OCI-LY7 (cell line): ENCODE measurements around the gene RDH5. TPM values are rescaled to one million over a fixed set of nuclear protein-coding genes. Genes with fewer than 3 reads are reported as not detected.

Experiments used
- BruUV-seq: library from RNA; stranded (reverse); fragments of 400-500 nt; replicated peaks from 2 replicates; lab custom pipeline; 2021; lab: Mats Ljungman, UMichigan
- CTCF ChIA-PET: fragments of 300-600 bp; sonication (Branson Sonifier 250); formaldehyde crosslinking; loops from one replicate; lab custom pipeline; 2022; ENCODE audit warnings: antibody characterized with exemption; ENCODE audit not compliant: unreplicated experiment; lab: Charles Lee
- POLR2A ChIA-PET: fragments of 300-600 bp; sonication (Branson Sonifier 250); formaldehyde crosslinking; loops from one replicate; lab custom pipeline; 2022; ENCODE audit warnings: antibody characterized with exemption; lab: Charles Lee
- DNase-seq: peaks from one replicate; pipeline ENCODE4 v3.0.0-alpha.2; 2015; ENCODE audit warnings: low spot score
- H2AFZ ChIP-seq: fragments of 200-600 bp; sonication (generic), shearing (Covaris generic); 2 replicates; pipeline ENCODE4 v1.6.1; 2014; ENCODE audit warnings: mild to moderate bottlenecking, antibody characterized with exemption, low read length, moderate library complexity
- H3K27ac ChIP-seq: fragments of 200-600 bp; sonication (generic); 2 replicates; pipeline ENCODE4 v1.5.1; 2014; ENCODE audit warnings: mixed run types, low read depth, mild to moderate bottlenecking, moderate library complexity, low read length, inconsistent platforms; ENCODE audit not compliant: poor library complexity, severe bottlenecking
- H3K36me3 ChIP-seq: fragments of 200-600 bp; sonication (generic); 2 replicates; pipeline ENCODE4 v1.6.1; 2014; ENCODE audit warnings: mild to moderate bottlenecking, antibody characterized with exemption, low read length, moderate library complexity, mixed read lengths; ENCODE audit not compliant: insufficient read depth
- H3K4me1 ChIP-seq: fragments of 200-600 bp; sonication (generic); 2 replicates; pipeline ENCODE4 v1.5.1; 2014; ENCODE audit warnings: mild to moderate bottlenecking, low read length; ENCODE audit not compliant: insufficient read depth, poor library complexity, severe bottlenecking
- H3K4me2 ChIP-seq: fragments of 200-600 bp; sonication (generic); 2 replicates; pipeline ENCODE4 v1.6.1; 2014; ENCODE audit warnings: mild to moderate bottlenecking, low read length
- H3K4me3 ChIP-seq: fragments of 200-600 bp; sonication (generic); 2 replicates; pipeline ENCODE4 v1.5.1; 2014; ENCODE audit warnings: mild to moderate bottlenecking, low read depth, low read length; ENCODE audit not compliant: poor library complexity, severe bottlenecking
- H3K79me2 ChIP-seq: fragments of 200-600 bp; sonication (generic); 2 replicates; pipeline ENCODE4 v1.6.1; 2016; ENCODE audit warnings: low read depth, mild to moderate bottlenecking, low read length, moderate library complexity, mixed read lengths; ENCODE audit not compliant: insufficient read depth
- H3K9me2 ChIP-seq: fragments of 200-600 bp; sonication (generic); 2 replicates; pipeline ENCODE4 v1.6.1; 2016; ENCODE audit warnings: mild to moderate bottlenecking, low read length, mixed read lengths; ENCODE audit not compliant: insufficient read depth
- H3K9me3 ChIP-seq: fragments of 200-600 bp; sonication (generic); 2 replicates; pipeline ENCODE4 v1.6.1; 2014; ENCODE audit warnings: mild to moderate bottlenecking, mixed run types, low read length, mixed read lengths
- H4K20me1 ChIP-seq: fragments of 200-600 bp; sonication (generic); 2 replicates; pipeline ENCODE4 v1.6.1; 2014; ENCODE audit warnings: mild to moderate bottlenecking, antibody characterized with exemption, low read length, moderate library complexity, mixed read lengths; ENCODE audit not compliant: insufficient read depth
- EZH2phosphoT487 ChIP-seq: fragments of 200-600 bp; sonication (generic); IDR thresholded peaks from 2 replicates; pipeline ENCODE4 v1.6.1; 2018; ENCODE audit warnings: low read depth, borderline replicate concordance, mild to moderate bottlenecking, mixed run types, antibody characterized with exemption, low read length, moderate library complexity, mixed read lengths
- intact Hi-C: fragments of 100-400 bp; cut with micrococcal nuclease; formaldehyde crosslinking; loops from one replicate; pipeline ENCODE4 v1.10.0; 2022; ENCODE audit not compliant: unreplicated experiment
- total RNA-seq, 2 experiments: library from RNA; depleted of rRNA in 1 of 2; stranded (reverse); fragments of >200 nt in 1 of 2; shearing (Covaris generic) in 1 of 2; gene quantifications; 2 replicates each; pipeline ENCODE4 v1.2.3, GENCODE V29; 2014 to 2022
- TF ChIP-seq, protein P1 (sequence below): fragments of 200-600 bp; sonication (generic); conservative IDR thresholded peaks from 2 replicates; pipeline ENCODE4 v1.5.1; 2014; ENCODE audit warnings: mild to moderate bottlenecking, antibody characterized with exemption, low read length, moderate library complexity, mixed read lengths

Gene RDH5
- total RNA-seq, 2 experiments from 2014 or later, result 6.2 to 20.1 TPM

DNA sequence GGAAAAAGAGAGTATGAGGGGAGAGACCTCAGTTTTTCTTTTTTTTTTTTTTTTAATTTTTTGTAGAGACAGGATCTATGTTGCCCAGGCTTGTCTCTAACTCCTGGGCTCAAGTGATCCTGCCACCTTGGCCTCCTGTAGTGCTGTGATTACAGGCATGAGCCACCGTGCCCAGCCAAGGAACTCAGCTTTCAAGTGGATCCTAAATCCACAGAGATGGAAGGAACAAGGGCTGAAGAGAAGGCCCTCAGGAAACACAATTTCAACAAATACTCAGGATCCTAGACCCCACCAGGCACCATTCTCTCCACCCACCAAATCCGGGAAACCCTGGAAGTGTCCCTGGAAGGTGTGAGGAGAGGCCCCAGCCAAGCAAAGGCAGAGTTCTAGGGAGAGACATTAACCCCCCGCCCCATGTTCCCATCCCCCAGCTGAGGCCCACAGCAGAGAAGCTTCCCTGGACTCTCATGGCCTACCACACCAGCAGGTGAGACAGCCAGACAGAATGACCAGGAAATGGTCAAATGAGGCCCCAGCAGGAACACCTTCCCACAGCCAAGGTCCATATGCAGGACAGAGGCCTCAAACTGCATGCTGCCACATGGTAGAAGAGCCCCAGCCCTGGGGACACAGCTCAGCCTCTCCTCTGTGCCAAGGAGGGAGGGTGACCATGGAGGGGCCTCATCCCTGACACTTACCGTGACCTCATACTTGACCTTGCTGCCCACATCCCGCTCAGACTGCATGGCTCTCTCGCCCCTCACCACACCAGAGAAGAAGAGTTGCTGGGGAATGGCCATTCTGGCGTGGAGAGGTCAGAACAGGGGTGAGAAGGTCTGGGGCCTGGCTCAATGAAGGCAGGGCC is 26.6 kb upstream of the RDH5 start:
- Histone ChIP-seq H3K4me1 (no peaks in the 10 kb centered on the region), H3K4me3 (no peak overlapping the region), H3K36me3 (no peaks in the 10 kb centered on the region), H4K20me1 (no peaks in the 10 kb centered on the region), H3K9me3 (no peaks in the 10 kb centered on the region), H2AFZ (no peak overlapping the region), H3K27ac (no peak overlapping the region), H3K79me2 (no peaks in the 10 kb centered on the region), H3K4me2 (no peak overlapping the region), H3K9me2 (no peaks in the 10 kb centered on the region)
- ChIA-PET CTCF (no interaction called here), POLR2A (interaction anchor here (0.7 kb wide), 1 partner anchor 974 kb away, joined by 3 read pairs; no protein-coding TSS in a partner anchor)
- no peak for DNase-seq
- no TSS peak for BruUV-seq
- no peak for TF ChIP-seq EZH2phosphoT487
- TF ChIP-seq, protein P1, sequence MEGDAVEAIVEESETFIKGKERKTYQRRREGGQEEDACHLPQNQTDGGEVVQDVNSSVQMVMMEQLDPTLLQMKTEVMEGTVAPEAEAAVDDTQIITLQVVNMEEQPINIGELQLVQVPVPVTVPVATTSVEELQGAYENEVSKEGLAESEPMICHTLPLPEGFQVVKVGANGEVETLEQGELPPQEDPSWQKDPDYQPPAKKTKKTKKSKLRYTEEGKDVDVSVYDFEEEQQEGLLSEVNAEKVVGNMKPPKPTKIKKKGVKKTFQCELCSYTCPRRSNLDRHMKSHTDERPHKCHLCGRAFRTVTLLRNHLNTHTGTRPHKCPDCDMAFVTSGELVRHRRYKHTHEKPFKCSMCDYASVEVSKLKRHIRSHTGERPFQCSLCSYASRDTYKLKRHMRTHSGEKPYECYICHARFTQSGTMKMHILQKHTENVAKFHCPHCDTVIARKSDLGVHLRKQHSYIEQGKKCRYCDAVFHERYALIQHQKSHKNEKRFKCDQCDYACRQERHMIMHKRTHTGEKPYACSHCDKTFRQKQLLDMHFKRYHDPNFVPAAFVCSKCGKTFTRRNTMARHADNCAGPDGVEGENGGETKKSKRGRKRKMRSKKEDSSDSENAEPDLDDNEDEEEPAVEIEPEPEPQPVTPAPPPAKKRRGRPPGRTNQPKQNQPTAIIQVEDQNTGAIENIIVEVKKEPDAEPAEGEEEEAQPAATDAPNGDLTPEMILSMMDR, result no peak
- intact Hi-C loops, result no loop called here

GRCh38 chr12:55694188-55694515 is 26.0 kb upstream of the RDH5 start:
- no peak for DNase-seq
- ChIA-PET POLR2A (no interaction called here), CTCF (no interaction called here)
- no peak overlapping the region for H3K4me3 ChIP-seq
- H3K4me1 ChIP-seq, result no peaks in the 10 kb centered on the region
- no peaks in the 10 kb centered on the region for H3K36me3 ChIP-seq
- H3K4me2 ChIP-seq, result no peak overlapping the region
- BruUV-seq, result no TSS peak
- TF ChIP-seq, protein P1, result no peak
- no peak for TF ChIP-seq EZH2phosphoT487
- H3K27ac ChIP-seq, result no peak overlapping the region
- no peaks in the 10 kb centered on the region for H3K9me3 ChIP-seq
- H3K9me2 ChIP-seq, result no peaks in the 10 kb centered on the region
- H2AFZ ChIP-seq, result no peak overlapping the region
- H4K20me1 ChIP-seq, result no peaks in the 10 kb centered on the region
- intact Hi-C loops, result no loop called here
- no peaks in the 10 kb centered on the region for H3K79me2 ChIP-seq

DNA sequence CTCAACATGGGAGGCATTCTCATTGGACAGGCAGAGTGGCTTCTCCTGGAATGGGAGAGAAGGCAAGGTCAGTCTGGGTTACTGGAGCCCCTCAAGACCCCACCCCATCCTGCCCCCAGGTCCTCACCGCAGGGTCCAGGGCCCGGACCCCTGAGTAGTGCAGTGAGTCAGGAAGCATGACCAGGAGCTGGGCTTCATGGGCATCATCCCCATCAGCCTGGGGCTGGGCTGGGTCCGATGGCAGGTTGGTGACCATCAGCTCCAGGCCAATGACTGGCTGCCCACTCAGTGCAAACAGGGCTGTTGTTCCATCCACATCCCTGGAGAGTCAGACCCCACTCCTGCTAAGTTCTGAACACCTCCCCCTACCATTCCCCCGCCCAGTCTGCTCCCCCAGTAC is 25.5 kb upstream of the RDH5 start:
- Histone ChIP-seq H2AFZ (no peak overlapping the region), H4K20me1 (no peaks in the 10 kb centered on the region), H3K36me3 (no peaks in the 10 kb centered on the region), H3K9me2 (no peaks in the 10 kb centered on the region), H3K4me3 (no peak overlapping the region), H3K9me3 (no peaks in the 10 kb centered on the region), H3K4me1 (no peaks in the 10 kb centered on the region), H3K27ac (no peak overlapping the region), H3K4me2 (no peak overlapping the region), H3K79me2 (no peaks in the 10 kb centered on the region)
- DNase-seq, result no peak
- BruUV-seq, result no TSS peak
- CTCF ChIA-PET, result no interaction called here
- TF ChIP-seq, protein P1, result no peak
- no peak for TF ChIP-seq EZH2phosphoT487
- intact Hi-C loops, result no loop called here
- POLR2A ChIA-PET, result no interaction called here
